NCI-H1436 treated with DMSO at 0.1 percent for 48 hours (cell line): ENCODE results near the gene NME4.

Experiments
- DNase-seq: peaks from one replicate; lab custom pipeline; 2025; lab: John Stamatoyannopoulos, UW

Gene NME4

GRCh38 chr16:426906-427249, 29.9 kb downstream of the NME4 start:
- no peak for DNase-seq

GRCh38 chr16:427250-427649, 30.3 kb downstream of the NME4 start:
- no peak for DNase-seq

- DNase-seq = no peak
Observed at GRCh38 chr16:430904-431303, 33.9 kb downstream of the NME4 start.

- no peak for DNase-seq
Observed at GRCh38 chr16:440627-441026, 43.6 kb downstream of the NME4 start.

GRCh38 chr16:441447-441846, 44.4 kb downstream of the NME4 start:
- DNase-seq = no peak

GRCh38 chr16:442976-443375, 46.0 kb downstream of the NME4 start:
- DNase-seq = no peak

- no peak for DNase-seq
Observed at GRCh38 chr16:444027-444426, 47.0 kb downstream of the NME4 start.

- DNase-seq = no peak
Observed at GRCh38 chr16:445566-445965, 48.6 kb downstream of the NME4 start.
